HCT116 (cell line): ENCODE results near the gene FAM227B. TPM values are rescaled to one million over a fixed set of nuclear protein-coding genes. Genes with fewer than 3 reads are reported as not detected.

Source experiments
- ATAC-seq: fragments of 200-7000 bp; cut with Tn5 transposase; 2 replicates; pipeline ENCODE4 v1.9.1; 2020; ENCODE audit warnings: mild to moderate bottlenecking, moderate library complexity
- BruUV-seq: library from RNA; stranded (reverse); fragments of 400-500 nt; replicated peaks from 2 replicates; lab custom pipeline; 2021; lab: Mats Ljungman, UMichigan
- CTCF ChIA-PET: fragments of 300-600 bp; sonication (Branson Sonifier 250); formaldehyde crosslinking; loops from one replicate; lab custom pipeline; 2021; ENCODE audit warnings: antibody characterized with exemption; lab: Charles Lee
- POLR2A ChIA-PET: fragments of 300-600, 350-600 bp; sonication (Branson Sonifier 250); formaldehyde crosslinking; loops from one replicate; lab custom pipeline; 2021; ENCODE audit warnings: antibody characterized with exemption; lab: Charles Lee
- RAD21 ChIA-PET, 2 experiments: fragments of 300-600 bp; sonication (Branson Sonifier 250); formaldehyde crosslinking; loops; one replicate each; lab custom pipeline; 2023; ENCODE audit warnings: low total read pairs in 2 of 2; ENCODE audit not compliant: uncharacterized antibody in 2 of 2, unreplicated experiment in 2 of 2, low non-redundant PET in 1 of 2; lab: Charles Lee
- DNase-seq: peaks from one replicate; pipeline ENCODE4 v3.0.0-alpha.2; 2010; ENCODE audit warnings: low read depth, low spot score
- H2AFZ ChIP-seq: fragments of 200-600 bp; shearing (Covaris generic), sonication (generic); 2 replicates; pipeline ENCODE4 v1.6.1; 2017; ENCODE audit warnings: low read depth, mixed run types, mixed read lengths, antibody characterized with exemption, low read length; ENCODE audit not compliant: poor library complexity, severe bottlenecking
- H3K27ac ChIP-seq: 2 replicates; pipeline ENCODE4 v1.5.1; 2012; ENCODE audit warnings: low read depth, low read length
- H3K27me3 ChIP-seq: fragments of 200-600 bp; sonication (generic); 2 replicates; pipeline ENCODE4 v1.6.1; 2016; ENCODE audit warnings: mixed run types, low read length, mixed read lengths; ENCODE audit not compliant: insufficient read depth
- H3K36me3 ChIP-seq, 2 experiments: fragments of 200-500 bp in 1 of 2; fragments of 200-600 bp in 1 of 2; sonication (Bioruptor generic) in 1 of 2; sonication (generic) in 1 of 2; 2 replicates each; pipeline versions ENCODE4 v1.5.1 to v1.6.1; 2014 to 2016; ENCODE audit warnings: low read length in 2 of 2, inconsistent platforms in 1 of 2, mixed read lengths in 1 of 2, mixed run types in 1 of 2; ENCODE audit not compliant: insufficient read depth in 2 of 2, control insufficient read depth in 1 of 2
- H3K4me1 ChIP-seq, 2 experiments: fragments of 200-600 bp in 1 of 2; sonication (generic) in 1 of 2; 2 replicates each; pipeline versions ENCODE4 v1.5.1 to v1.6.1; 2012 to 2017; ENCODE audit warnings: low read length in 2 of 2, inconsistent platforms in 1 of 2, mild to moderate bottlenecking in 1 of 2, mixed read lengths in 1 of 2, mixed run types in 1 of 2, moderate library complexity in 1 of 2; ENCODE audit not compliant: insufficient read depth in 2 of 2, control insufficient read depth in 1 of 2
- H3K4me2 ChIP-seq: fragments of 200-600 bp; sonication (generic); 2 replicates; pipeline ENCODE4 v1.6.1; 2017; ENCODE audit warnings: mixed run types, low read length, mixed read lengths
- H3K4me3 ChIP-seq, 2 experiments: fragments of 200-600 bp in 1 of 2; sonication (generic) in 1 of 2; replicated peaks in 1 of 2; 2 replicates each; pipeline ENCODE4 v1.5.1; 2011 to 2016; ENCODE audit warnings: low read length in 2 of 2, control low read depth in 1 of 2, low read depth in 1 of 2, mild to moderate bottlenecking in 1 of 2, mixed read lengths in 1 of 2, mixed run types in 1 of 2
- H3K79me2 ChIP-seq: fragments of 200-600 bp; sonication (generic); 2 replicates; pipeline ENCODE4 v1.6.1; 2017; ENCODE audit warnings: mild to moderate bottlenecking, mixed run types, low read length, moderate library complexity, mixed read lengths; ENCODE audit not compliant: insufficient read depth
- H3K9ac ChIP-seq: fragments of 200-600 bp; sonication (generic); 2 replicates; pipeline ENCODE4 v1.6.1; 2016; ENCODE audit warnings: low read length, mixed read lengths
- H3K9me2 ChIP-seq: fragments of 200-600 bp; sonication (generic), shearing (Covaris generic); 2 replicates; pipeline ENCODE4 v1.6.1; 2017; ENCODE audit warnings: mixed run types, mild to moderate bottlenecking, moderate library complexity; ENCODE audit not compliant: insufficient read depth
- H3K9me3 ChIP-seq, 2 experiments: fragments of 200-500 bp in 1 of 2; fragments of 200-600 bp in 1 of 2; sonication (Bioruptor generic) in 1 of 2; sonication (generic) in 1 of 2; 2 replicates each; pipeline ENCODE4 v1.6.1; 2014 to 2017; ENCODE audit warnings: low read length in 2 of 2, mixed read lengths in 2 of 2, inconsistent platforms in 1 of 2, low read depth in 1 of 2, mild to moderate bottlenecking in 1 of 2, mixed run types in 1 of 2, moderate library complexity in 1 of 2; ENCODE audit not compliant: control insufficient read depth in 1 of 2, insufficient read depth in 1 of 2
- H4K20me1 ChIP-seq: fragments of 200-600 bp; sonication (generic), shearing (Covaris generic); 2 replicates; pipeline ENCODE4 v1.6.1; 2017; ENCODE audit warnings: mixed run types, mild to moderate bottlenecking, moderate library complexity; ENCODE audit not compliant: insufficient read depth
- ATF3 ChIP-seq: IDR thresholded peaks from 2 replicates; pipeline ENCODE4 v1.6.1; 2012
- CTCF ChIP-seq, 3 experiments: fragments of 200-600 bp in 1 of 3; sonication (generic) in 1 of 3; IDR thresholded peaks in 2 of 3; conservative IDR thresholded peaks in 1 of 3; 2 replicates each; pipeline ENCODE4 v1.5.1; 2012 to 2017; ENCODE audit warnings: low read depth in 2 of 3, low read length in 2 of 3, antibody characterized with exemption in 1 of 3, borderline replicate concordance in 1 of 3, control low read depth in 1 of 3, mild to moderate bottlenecking in 1 of 3, mixed read lengths in 1 of 3, mixed run types in 1 of 3, moderate library complexity in 1 of 3; ENCODE audit not compliant: insufficient read depth in 1 of 3
- EZH2 ChIP-seq: fragments of 200-600 bp; sonication (generic); IDR thresholded peaks from 2 replicates; pipeline ENCODE4 v1.6.1; 2017; ENCODE audit warnings: antibody characterized with exemption, mixed run types
- JUND ChIP-seq: IDR thresholded peaks from 2 replicates; pipeline ENCODE4 v1.6.1; 2012
- SIN3A ChIP-seq: IDR thresholded peaks from 2 replicates; pipeline ENCODE4 v1.6.1; 2012; ENCODE audit warnings: low read depth
- SP1 ChIP-seq: IDR thresholded peaks from 2 replicates; pipeline ENCODE4 v1.6.1; 2012; ENCODE audit warnings: low read depth
- YY1 ChIP-seq: IDR thresholded peaks from 2 replicates; pipeline ENCODE4 v1.6.1; 2011; ENCODE audit warnings: low read length, low read depth, moderate library complexity, mild to moderate bottlenecking; ENCODE audit not compliant: insufficient replicate concordance; ENCODE audit errors: extremely low read depth
- intact Hi-C: fragments of 100-400 bp; cut with micrococcal nuclease; formaldehyde crosslinking; loops from 2 replicates; pipeline ENCODE4 v1.10.0; 2022
- total RNA-seq: library from RNA; stranded (reverse); gene quantifications from one replicate; pipeline ENCODE4 v1.2.1, GENCODE V29; 2021; ENCODE audit not compliant: unreplicated experiment

FAM227B gene
- total RNA-seq, 1 experiment from 2014 or later, result 6.9 TPM

- ChIA-PET POLR2A (no interaction called here), CTCF (no interaction called here), RAD21 (no interaction called here)
- intact Hi-C loops, result no loop called here
- no peak for ATAC-seq
- H3K4me1 ChIP-seq, result no peaks in the 10 kb centered on the region
- no peaks in the 10 kb centered on the region for H3K9me2 ChIP-seq
- no peaks in the 10 kb centered on the region for H4K20me1 ChIP-seq
- no peak for DNase-seq
- BruUV-seq, result no TSS peak
- no peak overlapping the region for H2AFZ ChIP-seq
- no peak overlapping the region for H3K27ac ChIP-seq
- no peaks in the 10 kb centered on the region for H3K27me3 ChIP-seq
- no peak overlapping the region for H3K9ac ChIP-seq
- H3K9me3 ChIP-seq, result peaks cover 0 to 4% of the 10 kb centered on the region in 2 experiments; a peak in 2 of 4 replicates
- no peaks in the 10 kb centered on the region for H3K36me3 ChIP-seq
- no peak overlapping the region for H3K4me3 ChIP-seq
- no peaks in the 10 kb centered on the region for H3K79me2 ChIP-seq
- H3K4me2 ChIP-seq, result no peak overlapping the region
- no peak for TF ChIP-seq SP1
- no peak for TF ChIP-seq ATF3
- TF ChIP-seq YY1, result no peak
These were observed 29.4 kb upstream of the FAM227B start for GRCh38 chr15:49649987-49650386.

- H3K9me2 ChIP-seq, result no peaks in the 10 kb centered on the region
- H3K27me3 ChIP-seq, result no peaks in the 10 kb centered on the region
- no peaks in the 10 kb centered on the region for H3K4me1 ChIP-seq
- no peak overlapping the region for H3K27ac ChIP-seq
- intact Hi-C loops, result no loop called here
- TF ChIP-seq SIN3A, result no peak
- TF ChIP-seq JUND, result no peak
- TF ChIP-seq EZH2, result no peak
- TF ChIP-seq SP1, result no peak
- TF ChIP-seq ATF3, result no peak
- TF ChIP-seq CTCF (IDR thresholded peaks at IDR 0.05 in 2 of 3, conservative IDR thresholded peaks at IDR 0.05 in 1 of 3; ENCODE audit: borderline replicate concordance in 1 of 3, insufficient read depth in 1 of 3, low read depth in 2 of 3, low read length in 2 of 3), result no peak
- BruUV-seq, result no TSS peak
- H3K36me3 ChIP-seq, result peaks cover 2 to 4% of the 10 kb centered on the region in 2 experiments; a peak in 1 of 4 replicates
- no peak overlapping the region for H3K4me2 ChIP-seq
- no peak for DNase-seq
- no peak overlapping the region for H3K9ac ChIP-seq
- H2AFZ ChIP-seq, result no peak overlapping the region
- H4K20me1 ChIP-seq, result no peaks in the 10 kb centered on the region
- POLR2A ChIA-PET, result no interaction called here
- no peaks in the 10 kb centered on the region for H3K79me2 ChIP-seq
- no peak for ATAC-seq
- no peaks in the 10 kb centered on the region for H3K9me3 ChIP-seq
- RAD21 ChIA-PET, result no interaction called here
- CTCF ChIA-PET, result no interaction called here
- no peak overlapping the region for H3K4me3 ChIP-seq
These were observed 26.3 kb upstream of the FAM227B start for GRCh38 chr15:49646891-49647290.
